LNCaP clone FGC (cell line): ENCODE results near the gene PIK3AP1.
"Not testable (repeated sequence)": the region's sequence is repeated elsewhere in the genome, so short reads cannot be mapped to it uniquely, and the experiment has no call there.

ENCODE experiments used
- DNase-seq: peaks from one replicate; pipeline ENCODE4 v3.0.0-alpha.2; 2011; ENCODE audit warnings: low read depth
- H3K4me3 ChIP-seq: 2 replicates; pipeline ENCODE4 v1.5.1; 2011; ENCODE audit warnings: mild to moderate bottlenecking, low read depth, low read length, control low read depth
- CTCF ChIP-seq: IDR thresholded peaks from 2 replicates; pipeline ENCODE4 v1.5.1; 2012; ENCODE audit warnings: mild to moderate bottlenecking; ENCODE audit not compliant: control insufficient read depth, insufficient read depth; ENCODE audit errors: extremely low read depth

Gene PIK3AP1

GRCh38 chr10:96565774-96566173 is 154.5 kb downstream of the PIK3AP1 start:
- no peak for DNase-seq
- H3K4me3 ChIP-seq: no peak overlapping the region
- TF ChIP-seq CTCF: no peak

GRCh38 chr10:96560966-96561887 is 159.1 kb downstream of the PIK3AP1 start:
- H3K4me3 ChIP-seq: no peak overlapping the region
- DNase-seq: peak; percentile 44
- no peak for TF ChIP-seq CTCF

GRCh38 chr10:96560489-96560888 is 159.8 kb downstream of the PIK3AP1 start:
- no peak overlapping the region for H3K4me3 ChIP-seq
- TF ChIP-seq CTCF: no peak
- no peak for DNase-seq

- TF ChIP-seq CTCF: peak; percentile 76
- no peak overlapping the region for H3K4me3 ChIP-seq
- no peak for DNase-seq
These were observed 164.3 kb downstream of the PIK3AP1 start for GRCh38 chr10:96556003-96556402.

GRCh38 chr10:96555330-96555729 is 165.0 kb downstream of the PIK3AP1 start:
- no peak for DNase-seq
- no peak for TF ChIP-seq CTCF
- no peak overlapping the region for H3K4me3 ChIP-seq

- no peak overlapping the region for H3K4me3 ChIP-seq
- no peak for DNase-seq
- TF ChIP-seq CTCF: no peak
These were observed 171.7 kb downstream of the PIK3AP1 start for GRCh38 chr10:96548589-96548988.

- not testable (repeated sequence) for H3K4me3 ChIP-seq, DNase-seq
These were observed 174.8 kb downstream of the PIK3AP1 start for GRCh38 chr10:96545558-96545957.
